ENCODE results near the gene FLT4. TPM values are rescaled to one million over a fixed set of nuclear protein-coding genes. Genes with fewer than 3 reads are reported as not detected.
"Not testable (repeated sequence)": the region's sequence is repeated elsewhere in the genome, so short reads cannot be mapped to it uniquely, and the experiment has no call there.

FLT4 gene
- total RNA-seq, 3 donors from 2014 or later (not counting 1 experiment from before 2014, with no cell fraction given): 0.68 to 0.92 (median 0.78) TPM

GRCh38 chr5:180675036-180675635 lies 25.7 kb upstream of the FLT4 start:
- H3K4me3 ChIP-seq (ENCODE audit: low read length): no peak overlapping the region
- peaks cover 5% of the 10 kb centered on the region for H3K27me3 ChIP-seq (ENCODE audit: control insufficient read depth, insufficient read depth, low read length)
- DNase-seq (no peak), ATAC-seq (no peak)
- intact Hi-C loops (cut with micrococcal nuclease): no loop called here
- H3K4me1 Mint-ChIP-seq: peaks cover 7 to 16% of the 10 kb centered on the region in 2 donors
- H3K36me3 Mint-ChIP-seq: no peaks in the 10 kb centered on the region
- no peaks in the 10 kb centered on the region for H3K9me3 Mint-ChIP-seq
- TF ChIP-seq, protein P1, sequence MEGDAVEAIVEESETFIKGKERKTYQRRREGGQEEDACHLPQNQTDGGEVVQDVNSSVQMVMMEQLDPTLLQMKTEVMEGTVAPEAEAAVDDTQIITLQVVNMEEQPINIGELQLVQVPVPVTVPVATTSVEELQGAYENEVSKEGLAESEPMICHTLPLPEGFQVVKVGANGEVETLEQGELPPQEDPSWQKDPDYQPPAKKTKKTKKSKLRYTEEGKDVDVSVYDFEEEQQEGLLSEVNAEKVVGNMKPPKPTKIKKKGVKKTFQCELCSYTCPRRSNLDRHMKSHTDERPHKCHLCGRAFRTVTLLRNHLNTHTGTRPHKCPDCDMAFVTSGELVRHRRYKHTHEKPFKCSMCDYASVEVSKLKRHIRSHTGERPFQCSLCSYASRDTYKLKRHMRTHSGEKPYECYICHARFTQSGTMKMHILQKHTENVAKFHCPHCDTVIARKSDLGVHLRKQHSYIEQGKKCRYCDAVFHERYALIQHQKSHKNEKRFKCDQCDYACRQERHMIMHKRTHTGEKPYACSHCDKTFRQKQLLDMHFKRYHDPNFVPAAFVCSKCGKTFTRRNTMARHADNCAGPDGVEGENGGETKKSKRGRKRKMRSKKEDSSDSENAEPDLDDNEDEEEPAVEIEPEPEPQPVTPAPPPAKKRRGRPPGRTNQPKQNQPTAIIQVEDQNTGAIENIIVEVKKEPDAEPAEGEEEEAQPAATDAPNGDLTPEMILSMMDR (IDR thresholded peaks at IDR 0.05): no peak
- WGBS (ENCODE audit: insufficient coverage): 75% methylated on average over 14 of the region's 14 CpGs
- peaks cover 15% of the 10 kb centered on the region for H3K4me1 ChIP-seq (ENCODE audit: control insufficient read depth, insufficient read depth, low read length)
- H3K4me3 Mint-ChIP-seq: no peak overlapping the region
- peaks cover 9 to 16% of the 10 kb centered on the region in 2 donors for H3K27me3 Mint-ChIP-seq (ENCODE audit: low read depth in 2 of 2)
- no peak overlapping the region for H3K27ac Mint-ChIP-seq
- no peak overlapping the region for H3K27ac ChIP-seq (ENCODE audit: low read length)
- no peaks in the 10 kb centered on the region for H3K9me3 ChIP-seq (ENCODE audit: control insufficient read depth, insufficient read depth, low read length)
- no peaks in the 10 kb centered on the region for H3K36me3 ChIP-seq (ENCODE audit: control insufficient read depth, insufficient read depth, low read length)

- not testable (repeated sequence) for H3K36me3 ChIP-seq (ENCODE audit: control insufficient read depth, insufficient read depth, low read length); H3K27ac Mint-ChIP-seq; H3K36me3 Mint-ChIP-seq; H3K9me3 ChIP-seq (ENCODE audit: control insufficient read depth, insufficient read depth, low read length); H3K27me3 ChIP-seq (ENCODE audit: control insufficient read depth, insufficient read depth, low read length); H3K4me3 ChIP-seq (ENCODE audit: low read length); H3K4me3 Mint-ChIP-seq; DNase-seq; H3K27ac ChIP-seq (ENCODE audit: low read length); H3K9me3 Mint-ChIP-seq; ATAC-seq
- WGBS (ENCODE audit: insufficient coverage): 6% methylated on average over 23 of the region's 23 CpGs
- intact Hi-C loops (cut with micrococcal nuclease): loop anchor here (5.0 kb wide), 1 partner anchor 43 kb away; no protein-coding TSS in a partner anchor
- peaks cover 15% of the 10 kb centered on the region for H3K4me1 ChIP-seq (ENCODE audit: control insufficient read depth, insufficient read depth, low read length)
- Mint-ChIP-seq H3K4me1 (peaks cover 7 to 26% of the 10 kb centered on the region in 2 donors), H3K27me3 (ENCODE audit: low read depth in 2 of 2) (peaks cover 9 to 16% of the 10 kb centered on the region in 2 donors)
Observed at GRCh38 chr5:180674090-180674475, 24.7 kb upstream of the FLT4 start.

- intact Hi-C loops (cut with micrococcal nuclease): loop anchor here (5.0 kb wide), 1 partner anchor 44 kb away; no protein-coding TSS in a partner anchor
- Histone ChIP-seq H3K4me1 (ENCODE audit: control insufficient read depth, insufficient read depth, low read length) (peaks cover 15% of the 10 kb centered on the region), H3K9me3 (ENCODE audit: control insufficient read depth, insufficient read depth, low read length) (no peaks in the 10 kb centered on the region), H3K27ac (ENCODE audit: low read length) (no peak overlapping the region), H3K27me3 (ENCODE audit: control insufficient read depth, insufficient read depth, low read length) (peaks cover 5% of the 10 kb centered on the region), H3K36me3 (ENCODE audit: control insufficient read depth, insufficient read depth, low read length) (no peaks in the 10 kb centered on the region), H3K4me3 (ENCODE audit: low read length) (peak overlapping the region; percentile 20)
- ATAC-seq: peak in 1 of 3 donors; percentile 22
- TF ChIP-seq, protein P1 (IDR thresholded peaks at IDR 0.05): no peak
- H3K4me1 Mint-ChIP-seq: peaks cover 7 to 26% of the 10 kb centered on the region in 2 donors
- DNase-seq: no peak
- H3K27ac Mint-ChIP-seq: no peak overlapping the region
- WGBS (ENCODE audit: insufficient coverage): 10% methylated on average over 64 of the region's 64 CpGs
- no peaks in the 10 kb centered on the region for H3K9me3 Mint-ChIP-seq
- peaks cover 9 to 16% of the 10 kb centered on the region in 2 donors for H3K27me3 Mint-ChIP-seq (ENCODE audit: low read depth in 2 of 2)
- no peak overlapping the region for H3K4me3 Mint-ChIP-seq
- no peaks in the 10 kb centered on the region for H3K36me3 Mint-ChIP-seq
Observed at GRCh38 chr5:180673371-180674089, 24.1 kb upstream of the FLT4 start.

DNA sequence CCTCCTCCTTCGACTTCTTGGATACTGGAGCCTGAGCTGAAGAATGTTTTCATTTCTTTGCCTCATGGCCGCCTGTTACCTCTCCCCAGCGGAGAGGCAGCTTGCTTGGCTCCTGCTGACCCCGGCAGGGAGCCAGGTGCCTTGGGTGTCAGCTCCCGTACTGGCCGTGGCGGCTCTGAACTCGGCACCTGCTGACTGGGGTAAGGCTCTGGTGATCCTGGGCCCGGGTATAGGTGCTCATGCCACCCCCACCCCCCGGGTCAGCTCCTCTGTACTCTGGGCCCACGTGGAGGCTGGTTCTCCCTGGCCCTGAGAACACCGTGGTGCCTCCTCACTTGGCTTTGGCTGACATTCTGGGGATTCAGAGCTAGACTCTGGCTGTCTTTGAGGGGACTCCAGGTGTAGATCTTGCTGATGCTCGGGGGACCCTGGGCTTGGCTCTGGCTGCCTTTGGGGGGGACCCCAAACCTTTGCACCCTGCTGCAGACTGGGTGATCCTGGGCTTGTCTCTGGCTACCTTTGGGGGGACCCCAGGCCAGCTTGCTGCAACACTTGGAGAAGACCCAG lies 22.6 kb upstream of the FLT4 start:
- H3K9me3 Mint-ChIP-seq; H3K4me3 Mint-ChIP-seq; H3K9me3 ChIP-seq (ENCODE audit: control insufficient read depth, insufficient read depth, low read length); ATAC-seq; H3K27me3 ChIP-seq (ENCODE audit: control insufficient read depth, insufficient read depth, low read length); H3K27ac Mint-ChIP-seq; DNase-seq; H3K36me3 Mint-ChIP-seq; H3K27ac ChIP-seq (ENCODE audit: low read length); H3K4me3 ChIP-seq (ENCODE audit: low read length); H3K36me3 ChIP-seq (ENCODE audit: control insufficient read depth, insufficient read depth, low read length): not testable (repeated sequence)
- peaks cover 15% of the 10 kb centered on the region for H3K4me1 ChIP-seq (ENCODE audit: control insufficient read depth, insufficient read depth, low read length)
- intact Hi-C loops (cut with micrococcal nuclease): loop anchor here (5.0 kb wide), 1 partner anchor 45 kb away; no protein-coding TSS in a partner anchor
- WGBS (ENCODE audit: insufficient coverage): 89% methylated on average over 13 of the region's 13 CpGs
- peaks cover 9 to 12% of the 10 kb centered on the region in 2 donors for H3K27me3 Mint-ChIP-seq (ENCODE audit: low read depth in 2 of 2)
- H3K4me1 Mint-ChIP-seq: peaks cover 7 to 26% of the 10 kb centered on the region in 2 donors
